ENCODE data around the gene CDC6. TPM values are rescaled to one million over a fixed set of nuclear protein-coding genes. Genes with fewer than 3 reads are reported as not detected.
A peak's percentile ranks its signal among the peaks of the same experiment; 100 is the strongest.

Gene CDC6
- total and polyA plus RNA-seq, 2 donors (not counting 3 experiments of a cell fraction or from before 2014, with no cell fraction given): 15.5 to 55.2 TPM

- Histone ChIP-seq H3K4me1 (ENCODE audit: control insufficient read depth, extremely low read depth, insufficient read depth, low read length) (peaks cover 35% of the 10 kb centered on the region), H3K27ac (ENCODE audit: insufficient read depth, low read depth, low read length) (no peak overlapping the region), H3K4me2 (ENCODE audit: insufficient read depth, low read length) (no peak overlapping the region), H3K9me3 (replicated peaks; ENCODE audit: control insufficient read depth, insufficient read depth, low read length) (no peaks in the 10 kb centered on the region), H3K4me3 (replicated peaks in 1 of 3; ENCODE audit: insufficient read depth in 1 of 3, low read depth in 1 of 3, low read length in 3 of 3) (no peak overlapping the region), H2AFZ (ENCODE audit: low read depth, low read length) (no peak overlapping the region), H3K9me1 (replicated peaks; ENCODE audit: control insufficient read depth, extremely low read depth, insufficient read depth, low read length) (no peaks in the 10 kb centered on the region), H4K20me1 (replicated peaks; ENCODE audit: control insufficient read depth, extremely low read depth, insufficient read depth, low read length) (no peaks in the 10 kb centered on the region), H3K9ac (replicated peaks; ENCODE audit: extremely low read depth, insufficient read depth, low read length) (no peak overlapping the region), H3K79me2 (ENCODE audit: control insufficient read depth, insufficient read depth, low read length) (peaks cover 19% of the 10 kb centered on the region), H3K36me3 (ENCODE audit: control insufficient read depth in 2 of 2, extremely low read depth in 1 of 2, insufficient read depth in 2 of 2, low read length in 2 of 2) (peaks cover 0 to 5% of the 10 kb centered on the region in 2 experiments), H3K27me3 (ENCODE audit: control insufficient read depth in 2 of 2, insufficient read depth in 2 of 2, low read length in 2 of 2) (no peaks in the 10 kb centered on the region)
- FAIRE-seq (no peak), DNase-seq (ENCODE audit: low read depth, low spot score) (no peak)
- intact Hi-C loops (cut with micrococcal nuclease): loop anchor here (10.0 kb wide), 1 partner anchor 272 kb away; the partner anchor contains the start of gene CSF3
- TF ChIP-seq JUN (IDR thresholded peaks at IDR 0.05; ENCODE audit: borderline replicate concordance, insufficient read depth, insufficient read length, low read depth) (no peak), GATA2 (IDR thresholded peaks at IDR 0.05; ENCODE audit: insufficient read depth, insufficient read length, low read depth, low read length) (no peak), MAX (IDR thresholded peaks at IDR 0.05; ENCODE audit: insufficient read depth, insufficient read length) (no peak), POLR2AphosphoS5 (IDR thresholded peaks at IDR 0.05; ENCODE audit: insufficient read depth, low read depth, low read length) (no peak)
- dilution Hi-C loops (cut with MboI; ENCODE audit: extremely low pct_ligation_motif_present, low sequenced_read_pairs): no loop called here
- ChIA-PET POLR2A (no interaction called here), CTCF (interaction anchor here (0.8 kb wide), 1 partner anchor 87 kb away, joined by 4 read pairs; no protein-coding TSS in a partner anchor)
- no TSS peak for BruUV-seq (replicated peaks)
Observed at GRCh38 chr17:40286473-40286872, 1.2 kb upstream of the CDC6 start.

- no peak overlapping the region for H3K9ac ChIP-seq (replicated peaks; ENCODE audit: extremely low read depth, insufficient read depth, low read length)
- no peaks in the 10 kb centered on the region for H3K9me1 ChIP-seq (replicated peaks; ENCODE audit: control insufficient read depth, extremely low read depth, insufficient read depth, low read length)
- peak overlapping the region; percentile 34 for H3K4me2 ChIP-seq (ENCODE audit: insufficient read depth, low read length)
- no peak for FAIRE-seq
- H3K4me3 ChIP-seq (replicated peaks in 1 of 3; ENCODE audit: insufficient read depth in 1 of 3, low read depth in 1 of 3, low read length in 3 of 3): no peak overlapping the region
- peaks cover 35% of the 10 kb centered on the region for H3K4me1 ChIP-seq (ENCODE audit: control insufficient read depth, extremely low read depth, insufficient read depth, low read length)
- peaks cover 19% of the 10 kb centered on the region for H3K79me2 ChIP-seq (ENCODE audit: control insufficient read depth, insufficient read depth, low read length)
- no TSS peak for BruUV-seq (replicated peaks)
- H3K27me3 ChIP-seq (ENCODE audit: control insufficient read depth in 2 of 2, insufficient read depth in 2 of 2, low read length in 2 of 2): no peaks in the 10 kb centered on the region
- POLR2A ChIA-PET: no interaction called here
- H3K9me3 ChIP-seq (replicated peaks; ENCODE audit: control insufficient read depth, insufficient read depth, low read length): no peaks in the 10 kb centered on the region
- no peak for DNase-seq (ENCODE audit: low read depth, low spot score)
- no peak for TF ChIP-seq POLR2AphosphoS5 (IDR thresholded peaks at IDR 0.05; ENCODE audit: insufficient read depth, low read depth, low read length)
- no peak for TF ChIP-seq MYC (IDR thresholded peaks at IDR 0.05; ENCODE audit: low read depth, low read length)
- dilution Hi-C loops (cut with MboI; ENCODE audit: extremely low pct_ligation_motif_present, low sequenced_read_pairs): no loop called here
- peaks cover 0 to 5% of the 10 kb centered on the region in 2 experiments for H3K36me3 ChIP-seq (ENCODE audit: control insufficient read depth in 2 of 2, extremely low read depth in 1 of 2, insufficient read depth in 2 of 2, low read length in 2 of 2)
- no peak overlapping the region for H3K27ac ChIP-seq (ENCODE audit: insufficient read depth, low read depth, low read length)
- intact Hi-C loops (cut with micrococcal nuclease): loop anchor here (1.0 to 10.0 kb wide), 2 partner anchors 68 to 272 kb away; partner anchors contain the start of genes CSF3 and WIPF2
- H2AFZ ChIP-seq (ENCODE audit: low read depth, low read length): peak overlapping the region; percentile 68
- CTCF ChIA-PET: no interaction called here
- H4K20me1 ChIP-seq (replicated peaks; ENCODE audit: control insufficient read depth, extremely low read depth, insufficient read depth, low read length): no peaks in the 10 kb centered on the region
Observed at GRCh38 chr17:40287159-40287493, 553 bp upstream of the CDC6 start.

All from endothelial cell of umbilical vein (primary cell).